Naive thymus-derived CD8-positive, alpha-beta T cell (primary cell): Measurements from ENCODE around the gene SH3RF3. TPM values are rescaled to one million over a fixed set of nuclear protein-coding genes. Genes with fewer than 3 reads are reported as not detected.

Experiments used
- ATAC-seq, 2 donors: fragments of 150-1000 bp; cut with Tn5 transposase in 1 of 2; sonication (Bioruptor Pico), chemical (Tn5 transposase) in 1 of 2; 1 replicate in 1 of 2; 2 replicates in 1 of 2; pipeline ENCODE4 v1.10.0; 2021; ENCODE audit warnings: mild to moderate bottlenecking in 2 of 2, moderate library complexity in 2 of 2
- POLR2A ChIA-PET: fragments of 350-600 bp; sonication (Branson Sonifier 250); formaldehyde crosslinking; loops from one replicate; lab custom pipeline; 2021; ENCODE audit warnings: antibody characterized with exemption; lab: Charles Lee
- DNase-seq, 10 donors: peaks; one replicate each; pipeline versions ENCODE4 v3.0.0 to v3.0.0-alpha.2; 2020 to 2022
- H3K27ac Mint-ChIP-seq, 10 donors: one replicate each; pipeline ENCODE4 v1.8.0; 2020 to 2022; ENCODE audit warnings: mild to moderate bottlenecking in 10 of 10, mixed read lengths in 10 of 10, moderate library complexity in 4 of 10, inconsistent platforms in 1 of 10
- H3K27me3 Mint-ChIP-seq, 5 donors: one replicate each; pipeline ENCODE4 v1.8.0; 2021 to 2022; ENCODE audit warnings: mixed read lengths in 5 of 5
- H3K36me3 Mint-ChIP-seq, 3 donors: one replicate each; pipeline ENCODE4 v1.8.0; 2020 to 2022; ENCODE audit warnings: mixed read lengths in 3 of 3, mild to moderate bottlenecking in 2 of 3, inconsistent platforms in 1 of 3
- H3K4me1 Mint-ChIP-seq, 4 donors: one replicate each; pipeline ENCODE4 v1.8.0; 2021 to 2022; ENCODE audit warnings: mixed read lengths in 4 of 4
- H3K4me3 Mint-ChIP-seq, 10 donors: one replicate each; pipeline ENCODE4 v1.8.0; 2020 to 2022; ENCODE audit warnings: mild to moderate bottlenecking in 10 of 10, mixed read lengths in 10 of 10, moderate library complexity in 6 of 10, inconsistent platforms in 1 of 10
- H3K9me3 Mint-ChIP-seq, 9 donors: one replicate each; pipeline ENCODE4 v1.8.0; 2020 to 2022; ENCODE audit warnings: mixed read lengths in 9 of 9, mild to moderate bottlenecking in 3 of 9, inconsistent platforms in 1 of 9, moderate library complexity in 1 of 9
- polyA plus RNA-seq, 3 donors: library from polyadenylated mRNA; unstranded; fragments of 300-500 nt; fragmentation: Illumina TruSeq; gene quantifications; one replicate each; pipeline ENCODE4 v1.2.3, GENCODE V29; 2021
- total RNA-seq, 8 experiments: library from RNA in 2 of 8; stranded (reverse) in 2 of 8; gene quantifications; one replicate each; pipeline ENCODE4 v1.2.3 and lab custom pipeline; 2021 to 2026

SH3RF3 gene
- total and polyA plus RNA-seq, 5 experiments from 2014 or later, result 0.39 to 15.1 (median 4.4) TPM

DNA sequence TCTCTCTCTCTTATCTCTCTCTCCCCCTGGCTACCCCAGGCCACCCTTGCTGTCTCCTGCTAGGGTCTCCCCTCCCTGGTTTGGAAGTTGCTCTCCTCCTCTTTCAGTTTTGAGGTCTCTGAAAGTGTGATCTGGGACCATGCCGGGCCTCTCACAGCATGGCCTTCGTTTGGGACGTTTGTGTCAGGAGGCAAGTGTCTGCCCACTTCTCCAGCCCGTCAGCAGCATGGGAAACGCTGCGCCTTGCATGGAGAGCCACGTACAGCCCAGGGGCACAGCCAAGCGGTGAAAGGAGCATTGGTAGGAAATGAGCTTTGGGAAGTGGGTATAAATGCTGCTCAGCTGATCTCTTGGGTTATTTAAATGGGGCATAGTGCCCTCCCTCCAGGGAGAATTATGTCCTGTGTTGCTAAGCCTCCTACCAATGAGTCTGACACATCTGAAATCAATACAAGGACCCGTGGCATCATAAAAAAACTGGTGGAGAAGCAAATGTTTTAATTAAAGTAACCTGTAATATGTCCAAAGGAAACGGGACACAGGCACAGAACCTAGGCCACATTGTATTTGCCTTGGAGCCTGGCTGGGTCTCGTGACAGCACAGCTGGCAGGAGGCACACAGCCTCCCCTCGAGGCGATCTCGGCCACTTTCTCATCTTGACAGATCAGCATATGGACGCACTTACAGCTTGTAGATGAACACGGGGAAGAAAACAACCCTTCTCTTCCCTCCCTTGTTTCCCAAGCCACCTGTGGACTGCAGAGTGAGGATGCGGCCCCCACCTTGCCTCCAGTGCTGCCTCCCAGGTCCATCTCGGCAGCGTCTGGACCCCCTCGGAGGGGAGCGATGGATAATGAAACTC lies 72.7 kb downstream of the SH3RF3 start:
- POLR2A ChIA-PET, result no interaction called here
- Mint-ChIP-seq H3K4me3 (no peak overlapping the region), H3K9me3 (peaks cover 0 to 2% (median 0%) of the 10 kb centered on the region in 9 donors), H3K27me3 (peaks cover 0 to 6% (median 0%) of the 10 kb centered on the region in 5 donors), H3K4me1 (peaks cover 9 to 35% (median 17%) of the 10 kb centered on the region in 4 donors), H3K27ac (no peak overlapping the region), H3K36me3 (no peaks in the 10 kb centered on the region)
- ATAC-seq (no peak), DNase-seq (no peak)

DNA sequence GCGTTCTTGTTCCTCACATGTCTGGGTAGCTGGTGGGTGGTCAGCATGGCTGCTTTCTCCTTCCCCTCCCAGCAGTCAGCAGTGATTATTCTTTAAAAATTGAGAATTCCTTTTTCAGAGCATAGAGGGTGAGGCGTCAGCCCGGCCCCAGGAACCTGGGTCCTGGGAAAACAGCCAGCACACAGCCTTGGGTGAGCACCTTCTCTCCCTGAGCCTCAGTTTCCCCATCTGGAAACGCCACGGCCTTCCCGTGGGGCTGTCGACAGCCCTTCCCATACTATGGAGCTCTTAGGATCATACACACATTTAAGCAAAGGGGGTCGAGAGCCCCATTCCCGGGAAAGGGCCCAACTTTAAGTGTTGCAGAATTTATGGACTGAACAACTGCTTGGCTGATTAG lies 73.5 kb downstream of the SH3RF3 start:
- Mint-ChIP-seq H3K36me3 (no peaks in the 10 kb centered on the region), H3K27ac (no peak overlapping the region), H3K4me3 (no peak overlapping the region), H3K9me3 (peaks cover 0 to 2% (median 0%) of the 10 kb centered on the region in 9 donors), H3K27me3 (peaks cover 0 to 6% (median 0%) of the 10 kb centered on the region in 5 donors), H3K4me1 (peaks cover 14 to 34% (median 15%) of the 10 kb centered on the region in 4 donors)
- DNase-seq, result no peak
- no peak for ATAC-seq
- POLR2A ChIA-PET, result interaction anchor here (0.7 kb wide), 1 partner anchor 133 kb away, joined by 3 read pairs; no protein-coding TSS in a partner anchor

DNA sequence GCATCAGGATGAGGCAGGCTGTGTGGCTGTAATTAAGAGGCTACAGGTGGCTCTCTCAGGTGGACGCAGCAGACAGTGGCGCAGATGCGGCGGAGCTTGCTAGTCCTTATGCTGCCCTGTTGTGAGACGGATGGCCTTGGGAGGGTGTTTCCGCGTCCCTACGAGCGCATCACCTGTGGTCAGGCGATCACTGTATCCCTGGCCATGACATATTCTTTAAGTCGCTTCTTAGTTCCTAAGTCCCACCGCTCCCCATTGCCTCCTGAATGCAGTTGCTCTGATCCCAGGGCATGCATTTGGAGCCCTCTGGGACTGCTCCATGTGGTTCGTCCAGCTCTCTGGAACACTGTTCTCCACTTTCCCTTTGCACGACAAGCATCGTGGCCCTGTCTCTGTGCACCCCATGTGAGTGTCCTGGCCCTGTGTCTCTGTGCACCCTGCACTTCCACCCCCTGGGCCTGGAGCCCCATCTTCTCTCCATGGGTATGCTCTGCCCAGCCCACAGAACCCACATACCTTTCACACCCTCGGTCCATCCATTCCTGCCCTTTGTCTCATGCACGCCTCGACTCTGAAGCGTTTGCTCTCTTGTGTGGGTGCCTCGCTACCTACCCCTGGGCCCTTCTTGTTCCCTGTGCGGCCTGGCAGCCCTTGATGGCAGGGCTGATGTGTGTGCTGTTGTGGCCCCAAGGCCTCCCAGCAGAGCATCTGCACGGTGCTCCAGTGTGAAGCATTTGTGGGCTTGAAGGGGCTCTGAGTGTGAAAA lies 74.4 kb downstream of the SH3RF3 start:
- no peak for DNase-seq
- no peak for ATAC-seq
- Mint-ChIP-seq H3K27me3 (peaks cover 0 to 6% (median 0%) of the 10 kb centered on the region in 5 donors), H3K4me1 (peaks cover 11 to 33% (median 14%) of the 10 kb centered on the region in 4 donors), H3K27ac (peak overlapping the region in 1 of 10 donors; percentile 54), H3K9me3 (peaks cover 0 to 2% (median 0%) of the 10 kb centered on the region in 9 donors), H3K36me3 (no peaks in the 10 kb centered on the region), H3K4me3 (no peak overlapping the region)
- POLR2A ChIA-PET, result no interaction called here

DNA sequence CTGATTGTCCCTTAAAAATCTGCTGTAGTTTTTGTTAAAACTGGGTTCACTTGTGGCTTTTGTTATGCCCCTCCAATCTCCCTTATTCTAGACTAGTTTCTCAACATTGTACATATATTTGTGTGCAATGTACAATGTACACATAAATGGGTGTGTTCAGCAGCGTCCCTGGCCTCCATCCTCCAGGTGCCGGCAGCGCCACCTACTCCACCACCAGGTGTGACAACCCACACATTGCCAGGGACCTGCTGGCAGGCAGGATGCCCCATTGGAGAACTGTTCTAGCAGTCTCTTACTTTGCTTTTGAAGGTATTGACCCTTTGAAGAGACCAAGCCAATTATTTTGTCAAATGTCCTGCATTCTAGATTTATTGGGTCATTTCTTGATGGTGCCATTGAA lies 75.4 kb downstream of the SH3RF3 start:
- no peak overlapping the region for H3K4me3 Mint-ChIP-seq
- ATAC-seq (no peak), DNase-seq (no peak)
- peaks cover 0 to 6% (median 0%) of the 10 kb centered on the region in 5 donors for H3K27me3 Mint-ChIP-seq
- peaks cover 0 to 3% (median 0%) of the 10 kb centered on the region in 9 donors for H3K9me3 Mint-ChIP-seq
- no peak overlapping the region for H3K27ac Mint-ChIP-seq
- peaks cover 11 to 33% (median 14%) of the 10 kb centered on the region in 4 donors for H3K4me1 Mint-ChIP-seq
- POLR2A ChIA-PET, result interaction anchor here (0.7 kb wide), 1 partner anchor 38 kb away, joined by 3 read pairs; no protein-coding TSS in a partner anchor
- no peaks in the 10 kb centered on the region for H3K36me3 Mint-ChIP-seq

DNA sequence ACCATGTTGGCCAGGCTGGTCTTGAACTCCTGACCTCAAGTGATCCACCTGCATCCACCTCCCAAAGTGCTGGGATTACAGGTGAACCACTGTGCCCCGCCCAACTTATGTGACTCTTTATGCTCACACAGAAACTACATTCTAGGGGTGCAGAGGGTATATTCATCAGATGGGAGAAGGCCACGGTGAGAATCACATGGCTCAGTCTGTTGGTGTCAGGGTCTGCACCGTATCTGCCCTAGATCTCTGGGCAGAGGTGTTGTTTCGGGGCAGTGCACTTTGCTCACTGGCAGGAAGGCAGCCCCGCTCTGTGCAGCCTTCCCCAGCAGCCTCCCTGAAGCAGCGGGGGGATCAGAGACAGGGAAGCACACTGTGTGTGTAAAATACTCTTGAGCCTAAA lies 76.4 kb downstream of the SH3RF3 start:
- ATAC-seq (no peak), DNase-seq (no peak)
- Mint-ChIP-seq H3K27me3 (peaks cover 0 to 12% (median 4%) of the 10 kb centered on the region in 5 donors), H3K27ac (peak overlapping the region in 1 of 10 donors; percentile 50), H3K9me3 (peaks cover 0 to 3% (median 0%) of the 10 kb centered on the region in 9 donors), H3K4me1 (peaks cover 14 to 36% (median 16%) of the 10 kb centered on the region in 4 donors), H3K36me3 (no peaks in the 10 kb centered on the region), H3K4me3 (no peak overlapping the region)
- POLR2A ChIA-PET, result no interaction called here

DNA sequence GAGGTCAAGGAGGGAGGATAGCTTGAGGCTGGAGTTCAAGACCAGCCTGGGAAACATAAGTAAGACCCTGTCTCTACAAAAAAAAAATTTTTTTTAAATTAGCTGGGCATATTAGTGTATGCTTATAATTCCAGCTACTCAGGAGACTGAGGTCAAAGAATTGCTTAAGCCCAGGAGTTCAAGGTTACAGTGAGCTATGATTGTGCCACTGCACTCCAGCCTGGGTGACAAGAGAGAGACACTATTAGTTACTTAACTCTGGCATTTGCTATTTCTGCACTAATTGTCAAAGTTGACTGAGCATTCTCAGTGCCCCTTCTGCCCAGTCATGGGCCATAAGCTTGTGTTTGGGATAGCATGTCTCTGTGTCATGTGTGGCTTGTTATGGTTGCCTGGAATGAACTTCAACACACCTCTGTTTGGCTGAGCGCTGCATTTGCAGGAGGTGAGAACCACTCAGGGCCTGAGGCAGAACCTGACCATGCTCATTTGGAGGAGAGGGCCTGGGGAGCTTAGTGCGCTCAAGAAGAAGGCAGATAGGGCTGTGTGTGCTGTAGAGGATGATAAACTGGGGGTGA lies 77.7 kb downstream of the SH3RF3 start:
- peak overlapping the region in 1 of 10 donors; percentile 63 for H3K27ac Mint-ChIP-seq
- peaks cover 0 to 3% (median 0%) of the 10 kb centered on the region in 9 donors for H3K9me3 Mint-ChIP-seq
- H3K36me3 Mint-ChIP-seq, result no peaks in the 10 kb centered on the region
- POLR2A ChIA-PET, result no interaction called here
- peaks cover 18 to 36% (median 21%) of the 10 kb centered on the region in 4 donors for H3K4me1 Mint-ChIP-seq
- H3K4me3 Mint-ChIP-seq, result no peak overlapping the region
- DNase-seq (no peak), ATAC-seq (no peak)
- H3K27me3 Mint-ChIP-seq, result peaks cover 0 to 18% (median 10%) of the 10 kb centered on the region in 5 donors

DNA sequence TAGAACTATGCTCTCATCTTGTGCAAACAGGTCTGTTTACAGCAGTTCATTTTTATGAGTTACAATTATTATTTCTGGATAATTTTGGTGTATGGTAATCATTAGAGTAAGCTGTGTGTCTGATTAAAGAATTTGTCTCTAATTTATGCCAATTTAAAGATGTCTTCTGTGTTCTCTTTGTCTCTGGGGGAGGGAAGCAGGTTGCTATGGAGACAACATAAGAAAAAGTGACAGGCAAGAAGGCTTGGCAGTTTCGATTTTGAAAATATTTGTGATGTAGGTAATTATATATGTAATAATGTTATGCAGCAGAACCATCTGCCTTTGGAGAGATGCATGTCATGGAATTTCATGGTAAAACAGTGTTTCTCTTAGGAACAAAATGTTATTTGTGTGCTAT lies 78.2 kb downstream of the SH3RF3 start:
- no peak for ATAC-seq
- H3K27me3 Mint-ChIP-seq, result peaks cover 4 to 21% (median 10%) of the 10 kb centered on the region in 5 donors
- no peak overlapping the region for H3K4me3 Mint-ChIP-seq
- POLR2A ChIA-PET, result no interaction called here
- DNase-seq, result no peak
- peaks cover 0 to 3% (median 0%) of the 10 kb centered on the region in 9 donors for H3K9me3 Mint-ChIP-seq
- peaks cover 21 to 35% (median 25%) of the 10 kb centered on the region in 4 donors for H3K4me1 Mint-ChIP-seq
- no peaks in the 10 kb centered on the region for H3K36me3 Mint-ChIP-seq
- no peak overlapping the region for H3K27ac Mint-ChIP-seq

DNA sequence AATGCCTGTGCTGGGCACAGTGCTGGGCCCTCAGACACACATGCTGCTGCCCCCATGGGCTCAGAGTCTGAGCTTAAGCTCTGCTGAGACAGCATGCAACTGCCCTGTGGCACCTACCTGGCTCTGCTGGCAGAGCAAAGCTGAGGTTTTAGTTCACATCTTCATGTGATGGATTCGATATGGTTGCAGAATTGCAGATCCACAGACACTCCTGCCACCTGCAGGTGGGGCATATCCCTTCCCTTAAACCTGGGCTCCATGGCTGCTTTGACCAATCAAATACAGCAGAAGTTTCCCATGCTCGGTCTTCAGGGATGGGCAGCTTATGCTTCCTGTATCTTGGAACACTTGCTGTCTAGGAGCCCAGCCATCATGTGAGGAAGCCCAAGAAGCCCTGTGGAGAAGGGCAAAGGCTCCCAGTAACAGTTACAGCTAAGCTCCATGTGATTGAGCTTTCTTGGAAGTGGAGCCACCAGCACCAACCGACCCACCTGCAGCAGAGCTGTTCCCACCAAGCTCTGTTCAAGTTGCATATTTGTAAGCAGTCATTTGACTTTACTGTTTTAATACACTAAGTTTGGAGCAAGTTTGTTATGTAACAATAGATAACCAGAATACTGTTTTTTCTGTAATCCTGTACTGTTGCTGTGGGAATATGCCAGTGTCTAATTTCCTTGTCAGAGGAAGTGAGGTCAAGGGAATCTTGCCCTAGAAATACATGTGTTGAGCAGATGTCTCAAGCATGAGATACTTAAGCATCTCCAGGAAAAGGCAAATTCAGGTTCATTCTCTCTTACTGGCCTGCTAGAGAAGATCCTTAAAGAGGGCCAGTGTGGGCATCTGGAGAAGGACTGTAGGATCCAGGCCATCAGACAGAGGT lies 79.3 kb downstream of the SH3RF3 start:
- H3K4me1 Mint-ChIP-seq, result peaks cover 27 to 46% (median 35%) of the 10 kb centered on the region in 4 donors
- POLR2A ChIA-PET, result no interaction called here
- H3K27me3 Mint-ChIP-seq, result peaks cover 10 to 32% (median 13%) of the 10 kb centered on the region in 5 donors
- ATAC-seq (no peak), DNase-seq (no peak)
- H3K27ac Mint-ChIP-seq, result no peak overlapping the region
- no peaks in the 10 kb centered on the region for H3K36me3 Mint-ChIP-seq
- no peak overlapping the region for H3K4me3 Mint-ChIP-seq
- peaks cover 0 to 3% (median 0%) of the 10 kb centered on the region in 9 donors for H3K9me3 Mint-ChIP-seq

DNA sequence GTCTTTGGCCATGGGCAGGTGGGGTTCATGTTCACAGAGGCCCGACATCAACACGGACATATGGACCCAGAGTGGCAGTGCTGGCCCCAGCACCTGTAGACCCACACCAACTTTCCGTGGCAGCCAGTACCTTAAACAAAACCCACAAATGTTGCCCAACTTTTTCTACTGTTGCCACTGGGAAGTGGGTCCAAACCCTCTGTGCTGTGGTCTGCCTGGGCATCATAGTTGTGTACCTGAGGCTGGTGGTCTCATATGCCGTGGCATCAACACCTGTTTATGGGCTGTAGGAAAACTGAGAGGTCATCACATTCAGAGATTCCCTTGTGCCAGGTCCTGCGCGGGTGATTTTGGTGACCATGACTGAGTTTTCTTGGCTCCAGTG lies 79.9 kb downstream of the SH3RF3 start:
- no peak overlapping the region for H3K4me3 Mint-ChIP-seq
- H3K27ac Mint-ChIP-seq, result no peak overlapping the region
- peaks cover 29 to 48% (median 41%) of the 10 kb centered on the region in 4 donors for H3K4me1 Mint-ChIP-seq
- no peaks in the 10 kb centered on the region for H3K36me3 Mint-ChIP-seq
- ATAC-seq, result no peak
- peaks cover 12 to 39% (median 19%) of the 10 kb centered on the region in 5 donors for H3K27me3 Mint-ChIP-seq
- H3K9me3 Mint-ChIP-seq, result peaks cover 0 to 3% (median 0%) of the 10 kb centered on the region in 9 donors
- POLR2A ChIA-PET, result interaction anchor here (0.6 kb wide), 1 partner anchor 121 kb away, joined by 12 read pairs; no protein-coding TSS in a partner anchor
- DNase-seq, result no peak

DNA sequence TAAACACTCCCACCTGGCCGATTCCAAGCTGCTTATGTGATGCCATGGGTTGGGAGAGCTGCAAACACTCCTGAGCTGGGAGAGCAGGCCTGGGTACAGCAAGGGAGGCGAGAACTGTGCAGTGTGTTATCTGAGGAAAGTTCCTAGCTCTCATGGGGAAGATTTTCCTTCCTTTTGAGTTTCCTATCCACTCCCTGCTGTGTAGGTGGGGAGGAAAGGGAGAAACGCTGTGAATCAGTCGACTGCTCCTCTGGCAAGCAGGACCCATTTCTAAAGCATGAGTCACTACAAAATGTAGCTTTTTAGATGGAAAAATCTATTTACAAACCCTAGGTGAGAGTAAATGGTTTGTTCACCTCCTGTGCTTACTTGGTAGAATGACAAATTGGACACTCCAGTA lies 80.4 kb downstream of the SH3RF3 start:
- POLR2A ChIA-PET, result interaction anchor here (0.6 kb wide), 1 partner anchor 121 kb away, joined by 12 read pairs; no protein-coding TSS in a partner anchor
- H3K4me3 Mint-ChIP-seq, result no peak overlapping the region
- H3K4me1 Mint-ChIP-seq, result peaks cover 29 to 49% (median 45%) of the 10 kb centered on the region in 4 donors
- DNase-seq (no peak), ATAC-seq (no peak)
- no peaks in the 10 kb centered on the region for H3K36me3 Mint-ChIP-seq
- H3K27me3 Mint-ChIP-seq, result peaks cover 14 to 43% (median 23%) of the 10 kb centered on the region in 5 donors
- H3K9me3 Mint-ChIP-seq, result peaks cover 0 to 3% (median 0%) of the 10 kb centered on the region in 9 donors
- no peak overlapping the region for H3K27ac Mint-ChIP-seq

DNA sequence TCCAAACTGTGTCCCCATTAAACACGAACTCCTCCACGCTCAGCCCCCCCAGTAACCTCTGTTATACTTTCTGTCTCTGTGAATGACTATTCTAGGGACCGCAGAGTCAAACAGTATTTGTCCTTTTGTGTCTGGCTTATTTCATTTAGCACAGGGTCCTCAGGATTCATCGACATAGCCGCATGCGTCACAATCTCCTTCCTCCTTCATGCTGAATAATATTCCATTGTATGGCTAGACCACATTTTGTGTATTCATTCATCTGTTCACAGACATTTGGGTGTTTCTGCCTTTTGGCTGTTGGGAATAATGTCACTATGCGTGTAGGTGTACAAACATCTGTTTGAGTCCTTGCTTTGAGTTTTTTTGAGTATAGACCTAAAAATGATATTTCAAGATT lies 80.9 kb downstream of the SH3RF3 start:
- ATAC-seq, result no peak
- POLR2A ChIA-PET, result no interaction called here
- peaks cover 19 to 49% (median 27%) of the 10 kb centered on the region in 5 donors for H3K27me3 Mint-ChIP-seq
- H3K36me3 Mint-ChIP-seq, result no peaks in the 10 kb centered on the region
- DNase-seq, result no peak
- no peak overlapping the region for H3K4me3 Mint-ChIP-seq
- H3K27ac Mint-ChIP-seq, result peak overlapping the region in 1 of 10 donors; percentile 14
- H3K4me1 Mint-ChIP-seq, result peaks cover 33 to 55% (median 49%) of the 10 kb centered on the region in 4 donors
- peaks cover 0 to 3% (median 0%) of the 10 kb centered on the region in 9 donors for H3K9me3 Mint-ChIP-seq
